Panc1 (cell line): Measurements from ENCODE around the gene UQCRC2.
"Not testable (repeated sequence)": the region's sequence is repeated elsewhere in the genome, so short reads cannot be mapped to it uniquely, and the experiment has no call there.

Experiments used
- CTCF ChIP-seq: fragments of 450-650 bp; IDR thresholded peaks from 2 replicates; pipeline ENCODE4 v1.5.1; 2017; ENCODE audit warnings: mild to moderate bottlenecking
- REST ChIP-seq, 2 experiments: IDR thresholded peaks; 2 replicates each; pipeline ENCODE4 v1.6.1; 2011 to 2012; ENCODE audit warnings: low read depth in 2 of 2, control low read depth in 1 of 2, low read length in 1 of 2, mild to moderate bottlenecking in 1 of 2, moderate library complexity in 1 of 2; ENCODE audit not compliant: insufficient read depth in 1 of 2

GRCh38 chr16:22024785-22025184 lies 71.6 kb downstream of the UQCRC2 start:
- not testable (repeated sequence) for TF ChIP-seq CTCF; REST (IDR thresholded peaks at IDR 0.05; ENCODE audit: insufficient read depth in 1 of 2, low read depth in 2 of 2, low read length in 1 of 2)
